H1 (cell line): ENCODE results near the gene PTPRD. TPM values are rescaled to one million over a fixed set of nuclear protein-coding genes. Genes with fewer than 3 reads are reported as not detected.

Source experiments
- CTCF ChIA-PET: fragments of 300-600 bp; sonication (Branson Sonifier 250); formaldehyde crosslinking; loops from one replicate; lab custom pipeline; 2021; ENCODE audit not compliant: partially characterized antibody; lab: Charles Lee
- POLR2A ChIA-PET: fragments of 300-600 bp; sonication (Branson Sonifier 250); formaldehyde crosslinking; loops from one replicate; lab custom pipeline; 2021; ENCODE audit warnings: inconsistent platforms; ENCODE audit not compliant: partially characterized antibody; lab: Charles Lee
- DNase-seq, 2 experiments: peaks; one replicate each; pipeline versions ENCODE4 v3.0.0 to v3.0.0-alpha.2; 2010 to 2022; ENCODE audit warnings: low spot score in 2 of 2, low read depth in 1 of 2, mixed read lengths in 1 of 2
- FAIRE-seq: peaks from 2 replicates; lab custom pipeline; 2011; peaks lifted over from hg19 to GRCh38; lab: Jason Lieb, UNC
- H2AFZ ChIP-seq: 2 replicates; pipeline ENCODE4 v1.8.1; 2012; ENCODE audit warnings: low read length, inconsistent platforms
- H2AK5ac ChIP-seq: 2 replicates; pipeline ENCODE4 v1.6.1; 2013; ENCODE audit warnings: low read depth, low read length
- H2BK120ac ChIP-seq: replicated peaks from 2 replicates; pipeline ENCODE3; 2013; ENCODE audit warnings: low read depth, low read length, inconsistent platforms
- H2BK12ac ChIP-seq: 2 replicates; pipeline ENCODE4 v1.6.1; 2013; ENCODE audit warnings: low read depth, low read length
- H2BK15ac ChIP-seq: 2 replicates; pipeline ENCODE4 v1.6.1; 2013; ENCODE audit warnings: low read length
- H2BK20ac ChIP-seq: 2 replicates; pipeline ENCODE4 v1.6.1; 2013; ENCODE audit warnings: low read length
- H2BK5ac ChIP-seq: 2 replicates; pipeline ENCODE4 v1.6.1; 2013; ENCODE audit warnings: low read depth, low read length
- H3K14ac ChIP-seq: 2 replicates; pipeline ENCODE4 v1.6.1; 2013; ENCODE audit warnings: inconsistent platforms; ENCODE audit not compliant: insufficient read length
- H3K18ac ChIP-seq: 2 replicates; pipeline ENCODE4 v1.6.1; 2013; ENCODE audit warnings: low read length; ENCODE audit errors: extremely low read depth
- H3K23ac ChIP-seq: 2 replicates; pipeline ENCODE4 v1.6.1; 2013; ENCODE audit warnings: inconsistent platforms; ENCODE audit not compliant: insufficient read length
- H3K23me2 ChIP-seq: 2 replicates; pipeline ENCODE4 v1.6.1; 2013; ENCODE audit warnings: low read depth, low read length
- H3K27ac ChIP-seq: 2 replicates; pipeline ENCODE4 v1.6.1; 2011; ENCODE audit warnings: low read depth, low read length, inconsistent platforms
- H3K27me3 ChIP-seq, 4 experiments: replicated peaks in 1 of 4; 1 replicate in 1 of 4; 2 replicates in 3 of 4; pipeline versions ENCODE4 v1.6.1 to v1.8.1; 2011 to 2013; ENCODE audit warnings: low read length in 3 of 4, mild to moderate bottlenecking in 3 of 4, inconsistent platforms in 2 of 4, mixed read lengths in 2 of 4, moderate library complexity in 1 of 4; ENCODE audit not compliant: control insufficient read depth in 3 of 4, insufficient read depth in 3 of 4; ENCODE audit errors: extremely low read depth in 1 of 4
- H3K36me3 ChIP-seq, 4 experiments: 2 replicates each; pipeline versions ENCODE4 v1.6.1 to v1.8.1; 2011 to 2013; ENCODE audit warnings: mild to moderate bottlenecking in 4 of 4, low read length in 3 of 4, moderate library complexity in 2 of 4, control low read depth in 1 of 4, inconsistent platforms in 1 of 4; ENCODE audit not compliant: insufficient read depth in 4 of 4, control insufficient read depth in 2 of 4
- H3K4ac ChIP-seq: replicated peaks from 2 replicates; pipeline ENCODE3; 2013; ENCODE audit warnings: low read length, low read depth, mixed read lengths, inconsistent platforms; ENCODE audit not compliant: insufficient read length
- H3K4me1 ChIP-seq, 4 experiments: replicated peaks in 1 of 4; 1 replicate in 1 of 4; 2 replicates in 3 of 4; pipeline versions ENCODE4 v1.6.1 to v1.8.1; 2011 to 2013; ENCODE audit warnings: low read length in 3 of 4, inconsistent platforms in 2 of 4, mixed read lengths in 1 of 4; ENCODE audit not compliant: insufficient read depth in 4 of 4, control insufficient read depth in 3 of 4
- H3K4me2 ChIP-seq, 2 experiments: 2 replicates each; pipeline versions ENCODE4 v1.6.1 to v1.8.1; 2011 to 2013; ENCODE audit warnings: low read depth in 2 of 2, low read length in 2 of 2, control low read depth in 1 of 2, inconsistent platforms in 1 of 2, mild to moderate bottlenecking in 1 of 2; ENCODE audit not compliant: insufficient read depth in 1 of 2
- H3K4me3 ChIP-seq, 4 experiments: fragments of 200-600, 300-600 bp in 1 of 4; sonication (generic), shearing (Covaris generic), sonication (Bioruptor Twin) in 1 of 4; 2 replicates each; pipeline versions ENCODE4 v1.5.1 to v1.8.1; 2011 to 2016; ENCODE audit warnings: low read length in 4 of 4, low read depth in 3 of 4, control low read depth in 2 of 4, inconsistent platforms in 2 of 4, mild to moderate bottlenecking in 2 of 4, mixed read lengths in 1 of 4, moderate library complexity in 1 of 4; ENCODE audit not compliant: insufficient read depth in 2 of 4; ENCODE audit errors: extremely low read depth in 1 of 4
- H3K56ac ChIP-seq: replicated peaks from 2 replicates; pipeline ENCODE3; 2013; ENCODE audit warnings: low read depth, mild to moderate bottlenecking, mixed read lengths, low read length, inconsistent platforms; ENCODE audit not compliant: insufficient read length
- H3K79me1 ChIP-seq: 2 replicates; pipeline ENCODE4 v1.6.1; 2013; ENCODE audit warnings: low read depth, low read length, control low read depth
- H3K79me2 ChIP-seq, 2 experiments: 2 replicates each; pipeline versions ENCODE4 v1.6.1 to v1.8.1; 2012 to 2013; ENCODE audit warnings: low read length in 2 of 2, mild to moderate bottlenecking in 2 of 2, inconsistent platforms in 1 of 2; ENCODE audit not compliant: insufficient read depth in 2 of 2, control insufficient read depth in 1 of 2
- H3K9ac ChIP-seq, 4 experiments: replicated peaks in 1 of 4; 1 replicate in 1 of 4; 2 replicates in 3 of 4; pipeline versions ENCODE4 v1.6.1 to v1.8.1; 2011 to 2013; ENCODE audit warnings: low read depth in 3 of 4, low read length in 3 of 4, control low read depth in 2 of 4, mild to moderate bottlenecking in 2 of 4, moderate library complexity in 2 of 4, inconsistent platforms in 1 of 4; ENCODE audit errors: extremely low read depth in 1 of 4
- H3K9me3 ChIP-seq, 2 experiments: 2 replicates each; pipeline versions ENCODE4 v1.6.1 to v1.8.1; 2012 to 2013; ENCODE audit warnings: mild to moderate bottlenecking in 2 of 2, moderate library complexity in 2 of 2, control low read depth in 1 of 2, inconsistent platforms in 1 of 2, low read depth in 1 of 2, low read length in 1 of 2, mixed read lengths in 1 of 2; ENCODE audit not compliant: insufficient read depth in 2 of 2
- H4K20me1 ChIP-seq, 2 experiments: replicated peaks in 1 of 2; 2 replicates each; pipeline versions ENCODE3 to v1.8.1; 2011 to 2013; ENCODE audit warnings: inconsistent platforms in 2 of 2, low read length in 2 of 2, mild to moderate bottlenecking in 1 of 2; ENCODE audit not compliant: insufficient read depth in 2 of 2, control insufficient read depth in 1 of 2
- H4K5ac ChIP-seq: 2 replicates; pipeline ENCODE4 v1.6.1; 2013; ENCODE audit warnings: low read length, low read depth, mixed read lengths, inconsistent platforms; ENCODE audit not compliant: insufficient read length
- H4K8ac ChIP-seq: 2 replicates; pipeline ENCODE4 v1.8.0; 2013; ENCODE audit warnings: mild to moderate bottlenecking, moderate library complexity, low read length, inconsistent platforms; ENCODE audit not compliant: insufficient read depth; ENCODE audit errors: extremely low read depth
- H4K91ac ChIP-seq: replicated peaks from 2 replicates; pipeline ENCODE3; 2013; ENCODE audit warnings: low read length, mixed read lengths, inconsistent platforms; ENCODE audit not compliant: insufficient read length
- CTBP2 ChIP-seq: IDR thresholded peaks from 2 replicates; pipeline ENCODE4 v1.7.0; 2011; ENCODE audit warnings: borderline replicate concordance, mild to moderate bottlenecking, moderate library complexity, mixed read lengths, low read length; ENCODE audit not compliant: insufficient read depth, insufficient read length
- SRF ChIP-seq: IDR thresholded peaks from 2 replicates; pipeline ENCODE4 v1.6.1; 2011; ENCODE audit warnings: mild to moderate bottlenecking, low read depth, low read length, moderate library complexity
- WGBS, 2 experiments: shearing (Covaris generic) in 1 of 2; methylation state at CpG; one replicate each; pipeline versions ENCODE4 v1.1.6 to v1.1.7; 2013 to 2015; ENCODE audit warnings: low lambda C conversion rate in 2 of 2, mixed read lengths in 2 of 2, inconsistent platforms in 1 of 2, low coverage in 1 of 2, missing lambda C conversion rate in 1 of 2; ENCODE audit not compliant: insufficient replicate concordance in 2 of 2, insufficient coverage in 1 of 2, insufficient read length in 1 of 2; ENCODE audit errors: extremely low coverage in 1 of 2, missing lambda C conversion rate in 1 of 2; 5-methylcytosine and 5-hydroxymethylcytosine counted together
- polyA plus RNA-seq, 7 experiments: library from polyadenylated mRNA; depleted of rRNA in 3 of 7; stranded (reverse) in 5 of 7; unstranded in 2 of 7; fragments of >200 nt in 5 of 7; fragments of 200-250 nt in 2 of 7; gene quantifications; 1 replicate in 5 of 7; 2 replicates in 1 of 7; 4 replicates in 1 of 7; pipeline versions ENCODE4 v1.2.1 to v1.2.3, GENCODE V29; 2011 to 2013; ENCODE audit warnings: missing spikeins in 2 of 7, mixed read lengths in 2 of 7
- total RNA-seq: library from RNA; stranded (reverse); fragmentation: NEBNext Ultra II Directional; extraction: Animal tissue kit (Norgen Biotek cat#: 25700); gene quantifications from 2 replicates; pipeline ENCODE4 v1.2.1, GENCODE V29; 2021

Gene PTPRD
- total and polyA plus RNA-seq, 2 of the 8 experiments (the other 6 are each of a cell fraction or from before 2014, with no cell fraction given): 17.2 to 77.0 TPM

- FAIRE-seq (no peak), DNase-seq (no peak)
- Histone ChIP-seq H3K9me3 (no peaks in the 10 kb centered on the region), H3K56ac (no peak overlapping the region), H2BK15ac (no peak overlapping the region), H3K27ac (no peak overlapping the region), H3K79me2 (no peaks in the 10 kb centered on the region), H3K4ac (no peak overlapping the region), H2AK5ac (no peak overlapping the region), H3K36me3 (no peaks in the 10 kb centered on the region), H2AFZ (no peak overlapping the region), H2BK120ac (no peak overlapping the region), H2BK12ac (no peak overlapping the region), H4K91ac (no peak overlapping the region), H4K20me1 (no peaks in the 10 kb centered on the region), H2BK20ac (no peak overlapping the region), H3K4me2 (no peak overlapping the region), H3K23me2 (no peaks in the 10 kb centered on the region), H3K4me1 (no peaks in the 10 kb centered on the region), H3K14ac (no peak overlapping the region), H4K8ac (no peak overlapping the region), H4K5ac (no peak overlapping the region), H3K9ac (no peak overlapping the region), H3K4me3 (no peak overlapping the region), H3K23ac (no peak overlapping the region), H3K27me3 (no peaks in the 10 kb centered on the region), H3K79me1 (no peaks in the 10 kb centered on the region), H3K18ac (no peak overlapping the region), H2BK5ac (no peak overlapping the region)
- POLR2A ChIA-PET: no interaction called here
- 92% methylated on average over 2 of the region's 2 CpGs; no CpG with 5 or more reads in 1 of the 2 experiments for WGBS, 2 experiments
- no peak for TF ChIP-seq SRF
- TF ChIP-seq CTBP2: no peak
- CTCF ChIA-PET: interaction anchor here (0.7 to 1.5 kb wide), 3 partner anchors 9 to 289 kb away, joined by 4 to 5 read pairs (median 4); no protein-coding TSS in a partner anchor
These were observed 989.3 kb downstream of the PTPRD start for GRCh38 chr9:9623506-9623905.
